HTR-8/SVneo (cell line): ENCODE results near the gene NUDT12.

Source experiments
- DNase-seq: peaks from one replicate; pipeline ENCODE4 v3.0.0; 2011; ENCODE audit warnings: low spot score, mixed read lengths; ENCODE audit not compliant: insufficient read length
- FAIRE-seq: peaks from 2 replicates; lab custom pipeline; 2011; peaks lifted over from hg19 to GRCh38; lab: Jason Lieb, UNC

Gene NUDT12

DNA sequence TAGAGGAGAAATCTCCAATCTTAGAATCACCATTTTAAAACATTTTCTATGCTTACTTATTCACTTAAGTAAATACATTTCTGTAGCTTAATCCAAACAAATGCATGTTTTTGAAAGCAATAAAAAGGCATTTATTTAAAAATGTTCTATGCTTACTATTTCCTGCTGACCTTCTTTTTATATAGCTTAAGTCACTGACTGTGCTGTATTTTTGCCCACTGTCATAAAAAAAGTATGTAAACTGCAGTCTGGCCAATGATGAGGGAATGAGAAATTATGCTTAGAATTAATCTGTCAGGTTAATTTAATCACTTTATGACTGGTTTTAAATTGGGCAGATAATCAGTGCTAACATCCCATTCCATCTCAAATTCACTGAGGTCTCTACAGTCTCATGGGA lies 20.1 kb downstream of the NUDT12 start:
- no peak for FAIRE-seq
- no peak for DNase-seq

DNA sequence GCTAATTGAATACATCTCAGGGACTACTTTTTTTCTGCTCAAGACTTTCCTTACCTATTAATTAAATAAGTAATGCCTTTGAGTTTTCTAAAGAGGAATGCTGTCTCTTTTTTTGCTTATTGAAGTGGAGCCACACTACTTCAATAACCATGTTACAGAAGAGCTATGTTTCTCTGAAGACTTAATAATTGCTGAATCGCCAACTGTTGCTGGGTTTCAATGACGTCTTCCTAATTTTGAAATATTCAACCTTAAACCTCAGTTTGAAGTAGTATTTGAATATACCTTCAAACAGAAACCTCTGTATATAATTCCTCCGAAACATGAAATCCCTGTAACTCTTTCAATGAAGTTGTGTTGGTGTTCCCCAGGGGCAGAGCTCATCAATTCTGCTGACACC lies 21.0 kb downstream of the NUDT12 start:
- DNase-seq (no peak), FAIRE-seq (no peak)

DNA sequence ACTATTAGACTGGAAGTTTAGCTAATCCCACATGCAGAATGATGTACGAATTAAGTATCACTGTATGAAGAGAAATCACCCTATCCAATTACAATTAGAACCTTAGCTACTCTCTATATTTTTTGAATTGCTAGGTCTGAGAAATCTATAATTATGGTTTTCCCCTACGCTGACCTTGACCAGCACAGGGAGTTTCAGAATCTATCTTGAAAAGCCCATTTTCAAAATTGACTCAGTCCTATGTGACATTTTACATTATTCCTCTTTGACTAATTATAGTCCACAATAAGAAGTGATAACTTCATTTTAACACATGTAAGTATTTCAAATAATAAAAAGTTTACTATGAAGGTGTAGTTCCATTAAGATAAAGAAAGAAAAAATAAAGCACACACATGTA lies 21.5 kb downstream of the NUDT12 start:
- DNase-seq (no peak), FAIRE-seq (no peak)

DNA sequence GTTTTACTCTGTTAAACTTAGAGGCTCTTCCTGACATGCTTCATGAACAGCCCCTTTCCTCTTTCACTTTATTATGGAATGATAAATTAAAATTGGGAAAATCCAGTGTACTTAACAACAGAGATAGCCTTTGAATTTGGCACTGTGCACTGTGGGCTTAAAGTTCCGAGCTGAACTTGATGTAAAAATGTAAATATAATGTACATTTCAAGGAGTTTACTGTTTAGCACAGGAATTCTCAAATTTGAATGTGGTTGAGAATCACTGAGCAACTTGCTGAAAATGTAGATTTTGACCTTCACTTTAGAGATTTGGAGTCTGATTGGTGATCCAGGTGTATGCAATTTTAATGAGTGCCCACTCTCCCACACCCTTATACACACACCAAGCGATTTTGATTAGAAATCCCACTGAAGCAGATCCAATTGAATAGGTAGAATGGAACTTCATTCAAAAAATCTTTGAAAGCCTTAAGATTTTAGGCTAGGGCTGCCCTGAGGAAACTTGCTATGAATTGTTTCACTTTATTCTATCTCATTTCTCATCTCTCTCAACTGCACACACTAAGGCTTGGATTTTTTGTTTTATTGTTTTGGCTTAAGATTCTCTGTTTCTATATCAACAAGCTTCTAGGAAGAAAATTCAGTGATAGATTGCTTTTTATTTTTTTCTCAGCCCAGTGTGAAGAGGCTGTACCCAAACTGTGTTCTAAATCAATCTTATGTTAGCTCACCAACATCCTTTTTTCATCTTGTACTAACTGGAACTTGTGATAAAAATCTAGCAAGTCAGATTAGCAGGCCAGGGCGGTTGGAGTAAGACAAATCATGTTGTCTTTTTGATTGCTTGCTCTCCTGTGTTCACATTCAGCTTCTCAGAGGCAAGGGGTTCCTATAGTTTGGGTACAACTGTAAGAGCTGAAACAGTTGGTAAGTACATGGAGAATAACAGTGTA lies 22.9 kb downstream of the NUDT12 start:
- no peak for DNase-seq

DNA sequence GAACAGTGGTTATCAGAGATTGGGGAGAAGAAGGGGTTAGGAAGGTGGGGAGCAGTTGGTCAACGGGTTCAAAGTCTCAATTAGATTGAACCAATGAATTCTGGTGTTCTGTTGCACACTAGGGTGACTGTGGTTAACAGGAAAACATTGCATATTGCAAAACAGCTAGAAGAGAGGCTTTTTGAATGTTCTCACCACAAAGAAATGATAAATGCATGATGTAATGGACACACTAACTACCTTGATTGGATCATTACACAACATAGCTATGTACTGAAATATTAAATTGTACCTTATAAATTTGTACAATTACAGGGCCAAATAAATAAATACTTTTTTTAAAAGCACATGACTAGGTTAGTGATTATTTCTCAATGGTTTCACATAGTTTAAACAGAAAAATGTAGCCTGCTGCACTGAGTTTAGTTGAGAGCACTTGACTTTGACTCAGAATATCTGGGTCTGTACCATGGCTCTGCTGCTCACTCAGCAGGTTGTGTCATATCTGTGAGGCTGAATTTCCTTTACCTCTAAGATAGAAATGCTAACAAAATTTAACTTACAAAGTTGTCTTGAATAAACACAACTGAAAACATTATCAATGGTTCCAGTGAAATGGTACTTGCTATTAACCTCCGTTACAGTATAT lies 30.4 kb downstream of the NUDT12 start:
- DNase-seq (no peak), FAIRE-seq (no peak)

More for the DNA sequence above, 22.9 kb downstream of the NUDT12 start:
- FAIRE-seq: no peak

DNA sequence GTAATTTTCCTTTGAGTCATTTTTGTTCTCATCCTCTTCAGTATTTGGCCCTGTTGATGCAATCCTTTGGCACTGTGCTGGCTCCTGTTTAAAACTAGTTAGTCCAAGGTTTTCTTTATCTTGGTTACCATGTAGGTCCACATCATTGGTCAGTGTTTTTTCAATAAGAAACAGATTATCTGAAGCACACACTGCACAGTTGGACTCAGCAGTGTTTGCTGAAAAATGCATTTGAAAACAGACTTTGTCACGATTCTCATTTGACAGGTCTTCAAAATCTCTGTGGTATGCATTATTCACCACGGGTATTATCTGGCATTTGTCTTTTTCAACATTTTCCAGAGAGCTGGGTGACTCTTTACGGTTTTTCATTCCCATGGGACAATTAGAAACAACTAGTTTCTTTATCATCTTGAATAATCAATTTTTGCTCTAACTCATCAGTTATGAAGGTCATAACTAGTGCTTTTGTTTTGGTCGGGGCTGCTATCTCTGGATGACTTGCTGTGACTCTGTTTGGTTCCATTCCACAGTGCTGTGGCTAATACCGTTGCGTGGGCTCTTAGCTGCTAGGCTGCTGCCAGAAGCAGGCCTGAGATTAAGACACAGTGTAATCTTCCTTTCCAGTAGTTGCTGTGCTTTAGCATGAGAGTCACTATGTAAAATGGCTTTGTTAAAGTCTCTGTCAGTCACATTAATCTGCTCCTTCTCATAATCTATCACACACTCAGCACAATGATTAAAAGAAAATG lies 36.2 kb downstream of the NUDT12 start:
- DNase-seq: no peak
- no peak for FAIRE-seq

DNA sequence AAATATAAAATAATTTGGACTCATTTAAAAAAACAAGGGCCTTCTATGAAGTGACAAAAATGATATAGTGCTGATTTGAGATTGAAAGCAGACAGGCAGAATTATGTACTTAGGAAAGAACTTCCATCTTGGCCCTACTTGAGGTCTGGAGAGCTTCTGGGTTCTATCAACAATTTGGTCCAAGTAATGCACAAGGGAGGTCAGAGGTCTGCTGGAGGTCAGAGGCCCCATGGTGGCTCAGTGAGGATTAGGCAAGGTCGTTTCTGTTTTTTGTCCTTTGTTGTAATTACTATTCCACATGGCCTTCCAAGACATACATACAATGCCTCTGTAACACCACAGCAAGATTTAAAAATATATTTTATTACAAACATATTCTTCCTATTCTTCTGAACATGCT lies 37.2 kb downstream of the NUDT12 start:
- no peak for FAIRE-seq
- DNase-seq: no peak

DNA sequence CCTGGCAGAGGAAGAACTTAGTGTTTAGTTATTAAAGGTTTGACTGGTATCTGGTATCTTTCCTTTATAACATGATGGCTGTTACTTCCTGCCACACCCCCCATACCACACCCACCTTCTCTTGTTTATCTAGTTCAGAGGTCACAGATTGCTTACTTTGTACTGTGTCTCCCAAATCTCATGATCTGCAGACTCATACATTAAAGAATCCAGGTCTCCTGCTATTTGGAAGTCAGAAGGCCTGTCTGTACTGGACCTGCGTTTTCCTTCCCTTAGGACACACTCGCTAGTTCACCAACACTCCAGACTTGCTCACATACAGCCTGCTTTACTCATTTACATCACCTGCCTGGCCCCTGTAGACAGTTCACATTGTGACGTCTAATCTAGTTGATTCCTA lies 39.3 kb downstream of the NUDT12 start:
- DNase-seq (no peak), FAIRE-seq (no peak)

DNA sequence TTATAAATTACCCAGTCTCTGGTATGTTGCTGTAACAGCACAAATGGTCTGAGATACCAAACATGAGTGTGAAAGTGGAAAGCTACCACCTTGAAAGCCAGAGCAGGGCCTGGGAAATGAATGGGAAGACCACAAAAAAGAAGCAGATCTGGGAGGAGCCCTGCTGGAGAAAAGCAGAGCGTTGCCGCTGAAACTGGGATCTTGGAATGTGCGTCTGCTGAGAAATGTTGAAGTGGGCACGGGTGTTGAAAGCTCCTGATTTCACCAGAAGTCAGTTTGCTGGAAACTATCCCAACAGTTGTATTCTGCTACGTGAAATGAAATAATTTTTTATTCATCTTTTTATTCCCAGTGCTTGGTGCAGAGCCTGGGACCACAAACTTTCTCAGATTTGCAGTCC lies 40.0 kb downstream of the NUDT12 start:
- DNase-seq (no peak), FAIRE-seq (no peak)

DNA sequence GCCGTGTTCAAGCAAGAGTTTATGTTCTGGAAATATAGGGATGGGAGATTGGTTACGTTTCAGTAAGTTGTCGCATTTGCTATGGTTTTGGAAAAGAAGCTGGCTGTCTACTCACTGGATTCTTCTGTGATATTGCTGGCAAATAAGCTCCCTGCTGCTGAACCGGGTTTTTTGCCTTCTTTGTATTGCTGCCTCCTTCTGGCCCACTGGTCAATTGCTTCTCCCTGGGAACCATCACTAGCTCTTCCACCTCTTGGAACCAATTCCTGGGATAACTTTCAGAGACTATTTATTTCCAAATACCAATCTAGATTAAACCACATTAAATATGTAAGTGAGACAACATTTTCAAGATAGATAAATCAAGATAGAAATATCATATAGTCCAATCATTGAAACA lies 43.0 kb downstream of the NUDT12 start:
- FAIRE-seq: no peak
- DNase-seq: no peak

DNA sequence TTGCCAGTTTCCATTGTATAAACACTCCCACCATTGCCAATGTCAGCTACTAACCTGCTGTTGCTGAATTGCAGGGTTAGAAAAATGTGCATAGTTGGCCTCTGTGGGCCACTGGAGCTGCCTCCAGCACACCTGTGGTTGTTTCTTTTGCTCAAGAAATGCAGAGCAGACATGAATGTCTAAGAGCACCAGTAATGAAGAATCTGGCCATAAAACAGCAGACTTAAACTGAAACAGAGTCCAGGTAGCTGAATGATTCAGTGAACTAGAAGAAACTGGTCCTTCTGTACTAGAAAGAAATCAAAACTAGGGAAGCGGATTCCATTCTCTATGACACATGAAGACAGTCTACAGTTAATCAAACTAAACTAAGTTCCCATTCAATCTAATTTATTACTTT lies 48.2 kb downstream of the NUDT12 start:
- FAIRE-seq: no peak

DNA sequence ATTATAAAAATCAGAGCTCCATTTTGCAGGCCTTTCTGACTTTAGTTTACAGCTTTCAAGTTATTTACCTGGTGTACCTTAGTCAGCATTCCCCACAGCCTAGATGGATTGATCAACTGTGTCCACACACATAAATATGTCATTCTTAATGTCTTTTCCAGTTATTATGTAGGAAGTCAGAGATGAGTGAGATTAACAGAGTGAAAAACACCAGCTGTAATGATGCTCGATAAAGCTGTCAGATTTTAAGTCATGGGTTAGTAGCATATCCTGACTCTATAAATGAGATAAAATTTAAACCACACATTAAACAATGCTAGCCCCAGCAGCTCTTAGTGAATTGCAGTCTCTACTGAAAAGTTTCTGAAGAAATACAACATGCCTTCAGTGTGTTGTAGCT lies 48.9 kb downstream of the NUDT12 start:
- no peak for FAIRE-seq
- no peak for DNase-seq

More for the DNA sequence above, 48.2 kb downstream of the NUDT12 start:
- DNase-seq: no peak

DNA sequence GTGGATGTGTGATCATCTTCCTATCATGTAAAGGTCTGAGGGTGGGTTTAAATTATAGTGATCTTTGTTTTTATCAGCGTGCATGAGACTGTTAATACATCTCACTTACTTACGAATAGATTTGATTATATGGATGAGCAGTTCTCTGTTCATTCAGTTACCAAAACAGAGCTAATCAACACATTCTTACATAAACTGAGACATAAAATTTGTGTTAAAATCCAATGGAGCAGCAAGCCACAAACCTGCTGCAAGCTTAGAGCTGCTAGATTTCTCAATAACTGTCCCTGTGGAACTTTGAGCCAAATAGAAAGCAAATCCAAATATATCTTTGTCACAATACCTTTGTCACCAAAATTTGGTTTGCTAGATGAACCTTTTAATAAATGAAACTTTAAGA lies 50.1 kb downstream of the NUDT12 start:
- FAIRE-seq: no peak
- DNase-seq: no peak

DNA sequence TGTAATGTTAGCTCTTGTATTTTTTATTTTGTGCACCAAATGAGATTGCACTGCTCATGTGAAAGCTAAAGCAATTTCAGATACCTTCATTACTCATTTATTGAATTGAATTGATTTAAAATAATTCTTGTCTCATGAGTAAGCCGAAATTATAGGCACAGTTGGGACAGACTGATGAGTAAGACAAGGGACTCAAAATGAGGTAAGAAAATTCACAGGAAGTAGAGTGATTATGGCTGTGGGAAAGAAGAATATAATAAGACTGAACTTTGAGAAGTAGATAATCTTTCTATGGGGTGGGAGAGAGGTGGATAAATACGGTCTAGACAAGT lies 51.1 kb downstream of the NUDT12 start:
- FAIRE-seq: no peak
- DNase-seq: no peak

DNA sequence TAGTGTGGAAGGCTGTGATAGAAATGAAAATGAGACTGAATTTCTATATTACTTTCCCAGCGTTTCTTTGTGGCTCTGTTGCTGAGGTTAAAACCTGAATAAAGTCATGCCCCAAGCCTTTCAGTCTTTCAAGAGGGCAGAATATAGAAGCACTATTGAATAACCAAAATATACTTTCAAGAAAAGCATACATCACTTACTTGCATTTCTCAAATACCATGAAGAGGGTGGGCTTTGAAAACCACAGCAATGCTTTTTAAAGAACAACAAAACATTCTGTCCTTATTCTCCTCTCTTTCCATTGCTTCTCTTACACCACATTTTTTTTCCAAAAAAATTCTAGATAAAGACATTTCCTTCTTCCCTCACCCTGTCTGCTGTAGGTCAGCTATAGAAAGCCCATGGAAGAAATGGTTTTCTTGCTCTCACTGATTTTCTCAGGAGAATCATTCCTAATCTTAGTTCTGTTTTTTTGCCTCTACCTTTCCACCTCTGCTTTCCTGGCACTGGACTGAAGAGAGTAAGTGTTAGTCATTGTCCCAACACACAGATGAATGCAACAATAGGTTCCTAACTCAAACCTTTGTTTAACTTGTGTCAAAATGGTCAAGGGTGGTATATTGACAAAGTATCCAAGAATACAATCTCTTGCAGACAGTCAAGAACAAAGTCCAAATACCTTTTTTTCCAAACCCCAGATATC lies 51.6 kb downstream of the NUDT12 start:
- FAIRE-seq (no peak), DNase-seq (no peak)

DNA sequence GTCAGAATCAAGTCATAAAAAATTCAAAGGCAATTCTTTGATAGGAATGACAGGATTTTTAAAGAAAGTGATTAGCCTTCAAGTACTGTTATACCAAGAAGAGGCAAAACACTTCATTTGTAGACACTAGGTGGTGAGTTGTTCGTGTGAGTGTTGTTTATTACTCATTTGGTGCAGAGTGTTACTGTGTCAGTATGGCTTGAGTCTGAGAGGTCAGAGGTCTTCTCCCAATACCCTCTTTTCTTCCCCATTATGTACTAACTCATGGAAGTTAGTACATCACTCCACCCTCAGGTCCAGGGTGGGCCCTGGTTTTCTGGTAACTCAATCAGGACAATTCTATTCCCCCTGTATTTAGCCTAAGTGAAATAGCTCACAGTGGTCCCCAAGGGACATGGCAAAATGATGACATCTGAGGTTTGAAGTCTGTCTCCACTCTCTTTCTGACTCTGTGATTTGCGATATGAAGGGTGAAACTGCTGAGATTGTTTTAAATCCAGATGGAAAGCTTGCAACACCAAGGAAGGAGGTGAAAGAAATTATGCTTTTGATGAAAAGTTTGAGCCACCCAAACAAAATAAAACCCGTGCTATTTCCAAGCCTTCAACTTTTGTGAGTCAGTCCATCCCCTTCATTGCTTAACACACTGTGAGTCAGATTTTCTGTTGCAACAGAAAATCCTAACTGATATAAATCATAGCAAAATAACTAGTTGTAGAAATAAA lies 56.8 kb downstream of the NUDT12 start:
- DNase-seq (no peak), FAIRE-seq (no peak)

DNA sequence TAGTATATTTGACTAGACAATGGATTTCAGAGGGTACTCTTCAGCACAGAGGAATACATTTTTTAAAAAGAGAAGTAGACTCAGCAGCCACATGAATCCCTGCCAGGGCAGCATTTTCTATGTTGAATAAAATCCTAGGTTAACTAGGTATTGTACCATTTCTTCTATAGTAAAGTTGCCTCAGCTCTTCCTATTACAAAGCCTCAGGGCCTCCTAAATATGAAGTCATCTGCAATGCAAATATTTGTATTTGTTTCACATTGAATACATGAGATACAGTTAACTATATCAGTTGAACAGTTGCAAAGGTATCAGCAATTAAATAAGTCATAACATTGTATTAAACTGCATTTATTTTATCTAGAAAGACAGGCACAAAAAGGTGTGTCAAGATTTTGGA lies 59.5 kb downstream of the NUDT12 start:
- no peak for DNase-seq
- no peak for FAIRE-seq

DNA sequence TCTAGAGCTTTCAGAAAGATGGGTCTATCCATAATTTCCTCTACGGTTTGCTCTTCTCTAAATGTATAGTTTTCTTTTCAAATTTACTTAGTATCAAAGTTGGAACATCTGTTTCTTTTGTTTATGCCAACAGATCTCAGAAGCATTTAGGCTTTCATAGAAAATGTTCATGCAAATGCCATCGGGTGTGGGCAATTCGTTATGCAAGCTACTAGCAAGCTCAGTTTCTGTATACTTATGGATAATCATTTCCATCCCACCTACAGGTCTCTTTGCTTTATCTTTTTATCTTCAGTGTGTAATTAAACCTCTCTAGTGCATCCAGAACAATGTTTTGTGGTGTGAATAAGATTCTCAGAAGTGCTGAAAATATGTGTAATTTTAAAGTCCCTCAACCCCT lies 59.9 kb downstream of the NUDT12 start:
- no peak for DNase-seq
- FAIRE-seq: no peak
